PC-3 (cell line): ENCODE data around the gene SLC35F3. TPM values are rescaled to one million over a fixed set of nuclear protein-coding genes. Genes with fewer than 3 reads are reported as not detected.

ENCODE experiments used
- ATAC-seq: fragments of 200-7000 bp; cut with Tn5 transposase; 2 replicates; pipeline ENCODE4 v1.9.1; 2020; ENCODE audit warnings: mild to moderate bottlenecking, moderate library complexity
- BruUV-seq: library from RNA; stranded (reverse); fragments of 400-500 nt; replicated peaks from 2 replicates; lab custom pipeline; 2021; lab: Mats Ljungman, UMichigan
- CTCF ChIA-PET: fragments of 300-600 bp; sonication (Branson Sonifier 250); formaldehyde crosslinking; loops from one replicate; lab custom pipeline; 2022; ENCODE audit warnings: antibody characterized with exemption; lab: Charles Lee
- POLR2A ChIA-PET: fragments of 300-600 bp; sonication (Branson Sonifier 250); formaldehyde crosslinking; loops from one replicate; lab custom pipeline; 2022; ENCODE audit warnings: antibody characterized with exemption; ENCODE audit not compliant: unreplicated experiment; lab: Charles Lee
- DNase-seq: peaks from one replicate; pipeline ENCODE4 v3.0.0-alpha.2; 2015
- H2AFZ ChIP-seq: fragments of 300-600 bp; sonication (generic); 2 replicates; pipeline ENCODE4 v1.6.0; 2016; ENCODE audit warnings: antibody characterized with exemption, low read length
- H3F3A ChIP-seq: fragments of 300-600 bp; sonication (generic); one replicate; pipeline ENCODE4 v1.6.0; 2017; ENCODE audit warnings: antibody characterized with exemption, low read length, control low read depth, mild to moderate bottlenecking; ENCODE audit not compliant: unreplicated experiment
- H3K27ac ChIP-seq: fragments of 300-600 bp; sonication (generic); 2 replicates; pipeline ENCODE4 v1.5.1; 2016; ENCODE audit warnings: mild to moderate bottlenecking, low read length
- H3K27me3 ChIP-seq: fragments of 300-600 bp; sonication (generic); 2 replicates; pipeline ENCODE4 v1.6.1; 2016; ENCODE audit warnings: low read length, mixed read lengths
- H3K36me3 ChIP-seq: fragments of 300-600 bp; sonication (generic); 2 replicates; pipeline ENCODE4 v1.6.1; 2016; ENCODE audit warnings: low read depth, mixed run types, low read length, mixed read lengths
- H3K4me1 ChIP-seq: fragments of 300-600 bp; sonication (generic); 2 replicates; pipeline ENCODE4 v1.5.1; 2016; ENCODE audit warnings: low read length; ENCODE audit not compliant: insufficient read depth
- H3K4me2 ChIP-seq: fragments of 300-600 bp; sonication (generic); 2 replicates; pipeline ENCODE4 v1.6.0; 2016; ENCODE audit warnings: low read length
- H3K4me3 ChIP-seq: fragments of 300-600 bp; sonication (generic); 2 replicates; pipeline ENCODE4 v1.5.1; 2016; ENCODE audit warnings: mild to moderate bottlenecking, low read length, mixed read lengths
- H3K79me2 ChIP-seq: fragments of 300-600 bp; sonication (generic); 2 replicates; pipeline ENCODE4 v1.6.1; 2017; ENCODE audit warnings: low read length, mixed read lengths
- H3K9ac ChIP-seq: fragments of 300-600 bp; sonication (generic); 2 replicates; pipeline ENCODE4 v1.6.0; 2016; ENCODE audit warnings: mild to moderate bottlenecking, low read length
- H3K9me2 ChIP-seq: fragments of 300-600 bp; sonication (generic); replicated peaks from 2 replicates; pipeline ENCODE4 v1.6.1; 2016; ENCODE audit warnings: mixed run types, low read length, mixed read lengths
- H3K9me3 ChIP-seq: fragments of 300-600 bp; sonication (generic); 2 replicates; pipeline ENCODE4 v1.6.1; 2016; ENCODE audit warnings: low read length, mixed read lengths
- H4K20me1 ChIP-seq: fragments of 300-600 bp; sonication (generic); 2 replicates; pipeline ENCODE4 v1.6.1; 2016; ENCODE audit warnings: low read length, mixed read lengths
- EZH2 ChIP-seq: fragments of 300-600 bp; sonication (generic); IDR thresholded peaks from one replicate; pipeline ENCODE4 v1.6.1; 2017; ENCODE audit warnings: antibody characterized with exemption, mild to moderate bottlenecking, low read length; ENCODE audit not compliant: unreplicated experiment
- EZH2phosphoT487 ChIP-seq: fragments of 300-600 bp; sonication (generic); IDR thresholded peaks from 2 replicates; pipeline ENCODE4 v1.6.1; 2018; ENCODE audit warnings: mild to moderate bottlenecking, antibody characterized with exemption, low read length, borderline replicate concordance
- intact Hi-C: fragments of 100-400 bp; cut with micrococcal nuclease; formaldehyde crosslinking; loops from 2 replicates; pipeline ENCODE4 v1.9.0; 2023
- total RNA-seq: library from RNA; depleted of rRNA; stranded (reverse); fragments of >200 nt; gene quantifications from 2 replicates; pipeline ENCODE4 v1.2.3, GENCODE V29; 2014
- TF ChIP-seq, protein P1 (sequence below): fragments of 300-600 bp; sonication (generic); conservative IDR thresholded peaks from 2 replicates; pipeline ENCODE4 v1.5.1; 2017; ENCODE audit warnings: antibody characterized with exemption, low read depth, mild to moderate bottlenecking, low read length

Gene SLC35F3
- total RNA-seq, 1 experiment from 2014 or later, result 17.7 TPM

DNA sequence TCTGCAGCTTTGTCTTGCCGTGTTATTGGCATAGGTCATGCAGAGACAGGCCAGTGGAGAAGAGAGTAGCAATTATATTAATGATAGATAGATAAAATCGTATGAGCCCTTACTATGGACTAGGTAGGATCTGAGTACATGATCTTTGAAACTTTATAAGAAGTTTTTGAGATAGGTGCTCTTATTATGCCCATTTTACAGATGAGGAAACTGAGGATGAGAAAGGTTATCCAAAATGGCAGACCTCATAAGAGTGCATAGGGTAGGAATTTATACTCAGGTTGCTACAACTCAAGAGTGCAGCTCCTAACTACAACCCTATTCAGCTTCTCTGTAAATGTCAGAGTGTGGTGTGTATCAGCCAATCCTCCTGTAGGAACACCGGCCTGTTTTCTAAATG lies 89.6 kb downstream of the SLC35F3 start:
- no peak for ATAC-seq
- no peaks in the 10 kb centered on the region for H3F3A ChIP-seq
- peak overlapping the region; percentile 53 for H3K9ac ChIP-seq
- H3K27me3 ChIP-seq, result no peaks in the 10 kb centered on the region
- ChIA-PET CTCF (no interaction called here), POLR2A (no interaction called here)
- H3K36me3 ChIP-seq, result no peaks in the 10 kb centered on the region
- intact Hi-C loops, result loop anchor here (2.0 to 5.0 kb wide), 2 partner anchors 41 to 113 kb away; no protein-coding TSS in a partner anchor
- no peak overlapping the region for H2AFZ ChIP-seq
- H3K27ac ChIP-seq, result peak overlapping the region; percentile 97
- H3K4me3 ChIP-seq, result no peak overlapping the region
- TF ChIP-seq EZH2 (no peak), EZH2phosphoT487 (no peak)
- TF ChIP-seq, protein P1, sequence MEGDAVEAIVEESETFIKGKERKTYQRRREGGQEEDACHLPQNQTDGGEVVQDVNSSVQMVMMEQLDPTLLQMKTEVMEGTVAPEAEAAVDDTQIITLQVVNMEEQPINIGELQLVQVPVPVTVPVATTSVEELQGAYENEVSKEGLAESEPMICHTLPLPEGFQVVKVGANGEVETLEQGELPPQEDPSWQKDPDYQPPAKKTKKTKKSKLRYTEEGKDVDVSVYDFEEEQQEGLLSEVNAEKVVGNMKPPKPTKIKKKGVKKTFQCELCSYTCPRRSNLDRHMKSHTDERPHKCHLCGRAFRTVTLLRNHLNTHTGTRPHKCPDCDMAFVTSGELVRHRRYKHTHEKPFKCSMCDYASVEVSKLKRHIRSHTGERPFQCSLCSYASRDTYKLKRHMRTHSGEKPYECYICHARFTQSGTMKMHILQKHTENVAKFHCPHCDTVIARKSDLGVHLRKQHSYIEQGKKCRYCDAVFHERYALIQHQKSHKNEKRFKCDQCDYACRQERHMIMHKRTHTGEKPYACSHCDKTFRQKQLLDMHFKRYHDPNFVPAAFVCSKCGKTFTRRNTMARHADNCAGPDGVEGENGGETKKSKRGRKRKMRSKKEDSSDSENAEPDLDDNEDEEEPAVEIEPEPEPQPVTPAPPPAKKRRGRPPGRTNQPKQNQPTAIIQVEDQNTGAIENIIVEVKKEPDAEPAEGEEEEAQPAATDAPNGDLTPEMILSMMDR, result no peak
- no peaks in the 10 kb centered on the region for H3K9me2 ChIP-seq
- H3K4me2 ChIP-seq, result peak overlapping the region; percentile 38
- BruUV-seq, result no TSS peak
- DNase-seq, result no peak
- peaks cover 69% of the 10 kb centered on the region for H3K79me2 ChIP-seq
- no peaks in the 10 kb centered on the region for H3K9me3 ChIP-seq
- H3K4me1 ChIP-seq, result peaks cover 58% of the 10 kb centered on the region
- H4K20me1 ChIP-seq, result no peaks in the 10 kb centered on the region

DNA sequence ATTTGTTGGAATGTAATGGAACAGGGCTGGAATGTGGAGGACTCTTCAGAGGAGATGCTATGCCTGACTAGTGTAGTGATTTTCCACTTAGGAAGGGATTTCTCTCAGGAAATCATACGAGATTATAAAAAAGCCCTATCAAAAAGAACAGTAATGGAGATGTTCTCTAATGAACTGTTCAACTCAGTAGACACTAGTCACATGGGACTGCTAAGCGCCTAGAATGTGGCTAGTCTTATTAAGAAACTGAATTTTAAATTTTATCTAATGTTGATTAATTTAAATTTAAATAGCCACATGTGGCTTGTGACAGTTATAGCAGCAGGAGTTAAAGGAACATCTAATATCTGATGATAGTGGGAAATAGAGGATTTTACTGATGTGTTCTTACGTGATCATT lies 94.0 kb downstream of the SLC35F3 start:
- intact Hi-C loops, result no loop called here
- Histone ChIP-seq H2AFZ (no peak overlapping the region), H3K4me2 (no peak overlapping the region), H4K20me1 (no peaks in the 10 kb centered on the region), H3F3A (no peaks in the 10 kb centered on the region), H3K79me2 (peaks cover 56% of the 10 kb centered on the region), H3K9me3 (no peaks in the 10 kb centered on the region), H3K9me2 (no peaks in the 10 kb centered on the region), H3K9ac (no peak overlapping the region), H3K36me3 (no peaks in the 10 kb centered on the region), H3K27ac (no peak overlapping the region), H3K27me3 (no peaks in the 10 kb centered on the region), H3K4me1 (peaks cover 26% of the 10 kb centered on the region), H3K4me3 (no peak overlapping the region)
- no peak for ATAC-seq
- no peak for DNase-seq
- BruUV-seq, result no TSS peak
- POLR2A ChIA-PET, result no interaction called here
- TF ChIP-seq, protein P1, result no peak
- TF ChIP-seq EZH2phosphoT487, result no peak
- TF ChIP-seq EZH2, result no peak
- CTCF ChIA-PET, result no interaction called here

DNA sequence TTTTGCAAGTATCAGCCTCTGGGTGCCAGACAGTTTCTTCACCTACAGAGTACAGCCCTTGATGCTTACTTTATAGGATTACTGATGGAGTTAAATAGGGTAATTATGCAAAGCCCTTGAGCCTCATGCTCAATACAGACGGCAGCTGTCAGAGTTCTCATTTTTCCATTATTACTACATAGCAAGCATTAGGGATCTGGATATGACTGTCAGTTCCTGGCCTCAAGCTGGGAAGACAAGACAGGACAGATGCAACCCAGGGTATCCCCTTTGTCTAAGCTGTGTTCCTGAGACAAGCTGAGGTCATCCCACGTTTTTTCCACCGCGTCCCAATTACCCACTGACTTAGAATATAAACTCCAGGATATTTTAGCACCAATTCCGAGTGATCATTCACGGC lies 94.4 kb downstream of the SLC35F3 start:
- Histone ChIP-seq H3K4me1 (peaks cover 24% of the 10 kb centered on the region), H3F3A (no peaks in the 10 kb centered on the region), H3K27me3 (no peaks in the 10 kb centered on the region), H3K27ac (no peak overlapping the region), H2AFZ (no peak overlapping the region), H3K4me2 (no peak overlapping the region), H3K9me3 (no peaks in the 10 kb centered on the region), H3K4me3 (no peak overlapping the region), H3K9me2 (no peaks in the 10 kb centered on the region), H3K9ac (no peak overlapping the region), H4K20me1 (no peaks in the 10 kb centered on the region), H3K36me3 (no peaks in the 10 kb centered on the region), H3K79me2 (peaks cover 56% of the 10 kb centered on the region)
- TF ChIP-seq EZH2phosphoT487 (no peak), EZH2 (no peak)
- TF ChIP-seq, protein P1, result no peak
- BruUV-seq, result no TSS peak
- no peak for ATAC-seq
- intact Hi-C loops, result no loop called here
- DNase-seq, result no peak
- ChIA-PET POLR2A (no interaction called here), CTCF (no interaction called here)
